Measurements from ENCODE around the gene INO80C.

INO80C gene

GRCh38 chr18:35443434-35443833 lies 54.3 kb downstream of the INO80C start:
- DNase-seq (ENCODE audit: low spot score) = no peak
- Histone ChIP-seq H3K27ac (no peak overlapping the region), H3K4me3 (no peak overlapping the region)
- TF ChIP-seq CTCF (IDR thresholded peaks at IDR 0.05) = no peak

GRCh38 chr18:35442701-35443100 lies 55.1 kb downstream of the INO80C start:
- no peak for TF ChIP-seq CTCF (IDR thresholded peaks at IDR 0.05)
- H3K4me3 ChIP-seq = no peak overlapping the region
- DNase-seq (ENCODE audit: low spot score) = no peak
- no peak overlapping the region for H3K27ac ChIP-seq

- TF ChIP-seq CTCF (IDR thresholded peaks at IDR 0.05) = no peak
- Histone ChIP-seq H3K4me3 (no peak overlapping the region), H3K27ac (no peak overlapping the region)
- no peak for DNase-seq (ENCODE audit: low spot score)
Measured at GRCh38 chr18:35441857-35442595, 55.7 kb downstream of the INO80C start.

- no peak overlapping the region for H3K27ac ChIP-seq
- H3K4me3 ChIP-seq = no peak overlapping the region
- no peak for DNase-seq (ENCODE audit: low spot score)
- no peak for TF ChIP-seq CTCF (IDR thresholded peaks at IDR 0.05)
Measured at GRCh38 chr18:35438480-35439234, 59.1 kb downstream of the INO80C start.

GRCh38 chr18:35437836-35438235 lies 59.9 kb downstream of the INO80C start:
- no peak overlapping the region for H3K27ac ChIP-seq
- no peak for TF ChIP-seq CTCF (IDR thresholded peaks at IDR 0.05)
- no peak for DNase-seq (ENCODE audit: low spot score)
- H3K4me3 ChIP-seq = no peak overlapping the region

DNA sequence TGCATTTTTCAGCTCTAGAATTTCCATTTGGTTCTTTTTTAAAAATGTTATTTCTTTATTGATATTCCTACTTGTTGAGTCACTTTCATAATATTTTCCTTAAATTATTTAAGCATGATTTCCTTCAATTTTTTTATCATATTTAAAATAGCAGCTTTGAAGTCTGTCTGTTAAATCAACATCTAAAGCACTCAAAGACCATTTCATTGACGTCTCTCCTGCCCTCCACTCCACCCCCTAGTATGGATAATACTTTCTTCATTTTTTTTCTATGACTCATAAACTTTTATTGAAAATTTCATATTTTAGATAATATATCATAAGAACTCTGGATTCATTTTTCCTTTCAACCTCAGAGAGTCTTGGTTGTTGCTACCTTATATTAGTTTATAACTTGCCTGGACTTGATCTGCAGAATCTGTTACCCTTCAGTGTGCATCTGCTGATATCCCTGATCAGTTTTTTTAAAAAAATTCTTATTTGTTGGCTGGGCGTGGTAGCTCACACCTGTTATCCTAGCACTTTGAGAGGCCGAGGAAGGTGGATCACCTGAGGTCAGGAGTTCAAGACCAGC lies 61.6 kb downstream of the INO80C start:
- TF ChIP-seq CTCF (IDR thresholded peaks at IDR 0.05) = no peak
- H3K4me3 ChIP-seq = no peak overlapping the region
- no peak for DNase-seq (ENCODE audit: low spot score)
- peak overlapping the region in 1 of 2 donors; percentile 20 for H3K27ac ChIP-seq
